Endodermal cell (in vitro differentiated cells): Measurements from ENCODE around the gene ARHGEF28. TPM values are rescaled to one million over a fixed set of nuclear protein-coding genes. Genes with fewer than 3 reads are reported as not detected.

ENCODE experiments used
- DNase-seq: peaks from one replicate; pipeline ENCODE4 v3.0.0-alpha.2; 2017
- H3K27ac ChIP-seq: 2 replicates; pipeline ENCODE4 v1.5.1; 2013; ENCODE audit warnings: mild to moderate bottlenecking, low read depth, low read length, moderate library complexity
- H3K27me3 ChIP-seq: 2 replicates; pipeline ENCODE4 v1.6.1; 2013; ENCODE audit warnings: mild to moderate bottlenecking, low read length, moderate library complexity; ENCODE audit not compliant: insufficient read depth, control insufficient read depth, poor library complexity, severe bottlenecking
- H3K36me3 ChIP-seq: 2 replicates; pipeline ENCODE4 v1.7.0; 2013; ENCODE audit warnings: mild to moderate bottlenecking, low read length, moderate library complexity; ENCODE audit not compliant: control insufficient read depth, insufficient read depth
- H3K4me1 ChIP-seq: one replicate; pipeline ENCODE4 v1.7.0; 2013; ENCODE audit warnings: low read length; ENCODE audit not compliant: control insufficient read depth, insufficient read depth
- H3K4me3 ChIP-seq: 2 replicates; pipeline ENCODE4 v1.5.1; 2013; ENCODE audit warnings: mild to moderate bottlenecking, low read length, moderate library complexity
- H3K9ac ChIP-seq: 2 replicates; pipeline ENCODE4 v1.6.1; 2013; ENCODE audit warnings: mild to moderate bottlenecking, low read length, moderate library complexity; ENCODE audit not compliant: poor library complexity, severe bottlenecking; ENCODE audit errors: extremely low read depth
- H3K9me3 ChIP-seq: 2 replicates; pipeline ENCODE4 v1.6.1; 2013; ENCODE audit warnings: mild to moderate bottlenecking, low read length, moderate library complexity; ENCODE audit not compliant: control insufficient read depth
- H3K27ac Mint-ChIP-seq: 2 replicates; pipeline ENCODE4 v1.8.0; 2020; ENCODE audit warnings: mixed read lengths
- H3K27me3 Mint-ChIP-seq: 2 replicates; pipeline ENCODE4 v1.8.0; 2021; ENCODE audit warnings: mild to moderate bottlenecking, mixed read lengths; ENCODE audit not compliant: insufficient read depth
- H3K36me3 Mint-ChIP-seq: 2 replicates; pipeline ENCODE4 v1.8.0; 2020; ENCODE audit warnings: low read depth, mixed read lengths
- H3K4me1 Mint-ChIP-seq: 2 replicates; pipeline ENCODE4 v1.8.0; 2020; ENCODE audit warnings: mixed read lengths
- H3K4me3 Mint-ChIP-seq: 2 replicates; pipeline ENCODE4 v1.8.0; 2020; ENCODE audit warnings: mild to moderate bottlenecking, moderate library complexity, mixed read lengths
- H3K9me3 Mint-ChIP-seq: 2 replicates; pipeline ENCODE4 v1.8.0; 2020; ENCODE audit warnings: mild to moderate bottlenecking, mixed read lengths
- WGBS, 2 experiments: methylation state at CpG; one replicate each; pipeline versions ENCODE4 v1.1.5 to v1.1.7; 2013; ENCODE audit warnings: missing lambda C conversion rate in 2 of 2, mixed read lengths in 1 of 2; ENCODE audit not compliant: insufficient coverage in 1 of 2, insufficient read length in 1 of 2; 5-methylcytosine and 5-hydroxymethylcytosine counted together
- total RNA-seq, 2 donors: library from RNA; stranded (reverse); fragmentation: NEBNext Ultra II Directional in 1 of 2; extraction: Animal tissue kit (Norgen Biotek cat#: 25700) in 1 of 2; gene quantifications; 2 replicates in 1 of 2; 3 replicates in 1 of 2; pipeline ENCODE4 v1.2.1, GENCODE V29; 2021
- TF ChIP-seq, protein P1 (sequence below): fragments of 200-600 bp; sonication (generic); conservative IDR thresholded peaks from 2 replicates; pipeline ENCODE4 v1.5.0; 2021; ENCODE audit warnings: antibody characterized with exemption, mild to moderate bottlenecking

ARHGEF28 gene
- total RNA-seq, 2 donors from 2014 or later: 0.92 to 1.2 TPM

DNA sequence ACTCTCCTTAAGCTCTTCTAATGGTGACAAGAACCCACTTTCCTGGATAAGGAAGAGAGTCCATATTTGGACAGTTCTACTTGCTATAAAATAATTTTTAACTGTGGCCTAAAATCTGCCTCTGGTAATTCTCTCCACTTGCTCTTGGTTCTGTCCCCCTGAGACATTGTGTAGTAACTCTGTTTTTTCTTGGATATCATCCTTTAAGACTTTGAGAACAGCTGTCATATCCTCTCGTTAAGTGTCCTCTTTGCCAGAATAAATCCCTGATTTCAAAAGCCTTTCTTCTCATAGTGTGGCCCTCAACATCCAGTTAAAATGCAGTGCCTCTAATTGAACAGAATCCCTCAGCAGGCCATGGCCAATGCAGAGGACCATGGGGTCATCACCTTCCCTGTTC is 101.5 kb downstream of the ARHGEF28 start:
- Mint-ChIP-seq H3K27ac (no peak overlapping the region), H3K4me3 (no peak overlapping the region), H3K4me1 (no peaks in the 10 kb centered on the region), H3K36me3 (no peaks in the 10 kb centered on the region), H3K27me3 (no peaks in the 10 kb centered on the region), H3K9me3 (no peaks in the 10 kb centered on the region)
- no peak overlapping the region for H3K9ac ChIP-seq
- no peaks in the 10 kb centered on the region for H3K27me3 ChIP-seq
- H3K9me3 ChIP-seq: no peaks in the 10 kb centered on the region
- DNase-seq: no peak
- WGBS, 2 experiments: 92% methylated on average over 1 of the region's 1 CpG; no CpG with 5 or more reads in 1 of the 2 experiments
- no peaks in the 10 kb centered on the region for H3K4me1 ChIP-seq
- TF ChIP-seq, protein P1, sequence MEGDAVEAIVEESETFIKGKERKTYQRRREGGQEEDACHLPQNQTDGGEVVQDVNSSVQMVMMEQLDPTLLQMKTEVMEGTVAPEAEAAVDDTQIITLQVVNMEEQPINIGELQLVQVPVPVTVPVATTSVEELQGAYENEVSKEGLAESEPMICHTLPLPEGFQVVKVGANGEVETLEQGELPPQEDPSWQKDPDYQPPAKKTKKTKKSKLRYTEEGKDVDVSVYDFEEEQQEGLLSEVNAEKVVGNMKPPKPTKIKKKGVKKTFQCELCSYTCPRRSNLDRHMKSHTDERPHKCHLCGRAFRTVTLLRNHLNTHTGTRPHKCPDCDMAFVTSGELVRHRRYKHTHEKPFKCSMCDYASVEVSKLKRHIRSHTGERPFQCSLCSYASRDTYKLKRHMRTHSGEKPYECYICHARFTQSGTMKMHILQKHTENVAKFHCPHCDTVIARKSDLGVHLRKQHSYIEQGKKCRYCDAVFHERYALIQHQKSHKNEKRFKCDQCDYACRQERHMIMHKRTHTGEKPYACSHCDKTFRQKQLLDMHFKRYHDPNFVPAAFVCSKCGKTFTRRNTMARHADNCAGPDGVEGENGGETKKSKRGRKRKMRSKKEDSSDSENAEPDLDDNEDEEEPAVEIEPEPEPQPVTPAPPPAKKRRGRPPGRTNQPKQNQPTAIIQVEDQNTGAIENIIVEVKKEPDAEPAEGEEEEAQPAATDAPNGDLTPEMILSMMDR: no peak
- H3K27ac ChIP-seq: no peak overlapping the region
- H3K4me3 ChIP-seq: no peak overlapping the region
- H3K36me3 ChIP-seq: no peaks in the 10 kb centered on the region

DNA sequence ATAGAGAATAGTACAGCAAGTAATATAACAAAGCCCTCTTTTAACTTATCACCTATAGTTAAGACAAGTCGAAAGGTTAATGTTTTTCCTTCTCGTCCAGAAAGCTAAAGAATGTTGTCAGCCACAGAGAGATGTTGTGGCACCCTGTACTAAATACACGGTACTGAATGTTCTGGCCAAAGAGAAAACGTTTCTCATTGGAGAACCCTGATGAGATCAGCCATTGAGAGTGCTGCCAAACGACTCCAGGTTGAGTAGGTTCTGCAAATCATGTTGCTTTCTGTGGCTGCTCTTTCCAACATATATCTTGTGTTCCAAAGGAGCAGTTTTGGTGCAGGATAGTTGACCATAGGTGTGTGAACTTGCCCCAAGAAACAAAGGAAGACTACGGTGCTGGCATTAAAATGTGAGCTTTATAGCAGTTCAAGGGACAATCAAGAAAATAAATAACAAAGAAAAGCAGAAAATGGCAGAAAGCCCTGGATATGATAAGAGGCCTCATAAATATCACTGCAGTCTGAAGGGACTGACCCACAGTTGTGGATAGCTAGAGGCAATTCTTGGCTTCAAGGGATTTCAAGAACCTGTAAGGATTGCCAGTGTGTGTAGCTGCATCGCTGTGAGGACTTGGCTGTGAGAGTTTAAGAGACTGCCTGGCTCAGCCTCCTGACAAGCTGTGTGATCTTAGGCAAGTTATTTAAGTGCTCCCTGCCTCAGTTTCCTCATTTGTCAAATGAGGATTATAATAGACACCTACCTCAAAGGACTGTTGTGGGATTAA is 102.7 kb downstream of the ARHGEF28 start:
- Mint-ChIP-seq H3K4me1 (no peaks in the 10 kb centered on the region), H3K36me3 (no peaks in the 10 kb centered on the region), H3K9me3 (no peaks in the 10 kb centered on the region), H3K4me3 (no peak overlapping the region), H3K27ac (no peak overlapping the region), H3K27me3 (no peaks in the 10 kb centered on the region)
- Histone ChIP-seq H3K9ac (no peak overlapping the region), H3K4me1 (no peaks in the 10 kb centered on the region), H3K36me3 (no peaks in the 10 kb centered on the region), H3K4me3 (no peak overlapping the region), H3K9me3 (no peaks in the 10 kb centered on the region), H3K27ac (no peak overlapping the region), H3K27me3 (no peaks in the 10 kb centered on the region)
- DNase-seq: no peak
- WGBS, 2 experiments: 90 to 91% methylated on average over 6 to 7 of the region's 7 CpGs
- TF ChIP-seq, protein P1: no peak

DNA sequence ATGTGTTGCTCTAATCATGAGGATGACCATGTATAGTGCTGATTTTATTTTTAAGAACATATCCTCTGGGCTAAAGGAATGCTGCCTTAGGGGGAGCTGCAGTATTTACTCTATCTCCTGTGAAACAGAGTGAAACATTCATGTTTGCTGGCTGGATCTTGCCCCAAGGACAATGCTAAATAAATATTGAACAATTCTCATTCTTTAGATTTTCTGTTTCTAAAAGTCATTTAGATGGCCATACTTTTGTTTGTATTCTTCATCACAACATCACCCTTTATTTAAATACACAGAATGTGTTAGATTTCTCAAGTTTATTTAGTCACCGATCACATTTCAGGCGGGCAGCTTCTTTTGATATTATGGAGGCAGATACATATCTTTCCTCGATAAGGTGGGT is 103.3 kb downstream of the ARHGEF28 start:
- Mint-ChIP-seq H3K27me3 (no peaks in the 10 kb centered on the region), H3K4me1 (no peaks in the 10 kb centered on the region), H3K9me3 (no peaks in the 10 kb centered on the region), H3K4me3 (no peak overlapping the region), H3K36me3 (no peaks in the 10 kb centered on the region), H3K27ac (no peak overlapping the region)
- Histone ChIP-seq H3K27ac (no peak overlapping the region), H3K9ac (no peak overlapping the region), H3K36me3 (no peaks in the 10 kb centered on the region), H3K9me3 (no peaks in the 10 kb centered on the region), H3K27me3 (no peaks in the 10 kb centered on the region), H3K4me1 (no peaks in the 10 kb centered on the region), H3K4me3 (no peak overlapping the region)
- TF ChIP-seq, protein P1: no peak
- WGBS, 2 experiments: 96% methylated on average over 3 of the region's 3 CpGs; no CpG with 5 or more reads in 1 of the 2 experiments
- DNase-seq: no peak
